Neuronal stem cell (in vitro differentiated cells): ENCODE data around the gene HOXA10.
A peak's percentile ranks its signal among the peaks of the same experiment; 100 is the strongest.

ENCODE experiments used
- DNase-seq: peaks from one replicate; pipeline ENCODE4 v3.0.0-alpha.2; 2013; ENCODE audit warnings: low spot score
- H2AFZ ChIP-seq: one replicate; pipeline ENCODE4 v1.6.1; 2013; ENCODE audit warnings: mild to moderate bottlenecking, low read length, inconsistent platforms
- H2AK5ac ChIP-seq: 2 replicates; pipeline ENCODE4 v1.6.1; 2013; ENCODE audit warnings: low read depth, mild to moderate bottlenecking, inconsistent platforms, low read length, moderate library complexity, mixed read lengths
- H2BK120ac ChIP-seq: 2 replicates; pipeline ENCODE4 v1.6.1; 2013; ENCODE audit warnings: low read depth, mild to moderate bottlenecking, inconsistent platforms, low read length, moderate library complexity, mixed read lengths
- H2BK12ac ChIP-seq: one replicate; pipeline ENCODE4 v1.6.1; 2013; ENCODE audit warnings: low read length, inconsistent platforms
- H2BK15ac ChIP-seq: 2 replicates; pipeline ENCODE4 v1.6.1; 2013; ENCODE audit warnings: mild to moderate bottlenecking, low read length, inconsistent platforms, mixed read lengths
- H2BK5ac ChIP-seq: one replicate; pipeline ENCODE4 v1.6.1; 2013; ENCODE audit warnings: inconsistent platforms, mild to moderate bottlenecking, low read length, moderate library complexity
- H3K14ac ChIP-seq: one replicate; pipeline ENCODE4 v1.6.1; 2013; ENCODE audit warnings: low read length, inconsistent platforms
- H3K18ac ChIP-seq: 2 replicates; pipeline ENCODE4 v1.6.1; 2013; ENCODE audit warnings: low read length, inconsistent platforms
- H3K23ac ChIP-seq: 2 replicates; pipeline ENCODE4 v1.6.1; 2013; ENCODE audit warnings: low read depth, mild to moderate bottlenecking, mixed read lengths, low read length, inconsistent platforms; ENCODE audit not compliant: poor library complexity
- H3K27ac ChIP-seq: replicated peaks from 3 replicates; pipeline ENCODE4 v1.5.1; 2013; ENCODE audit warnings: low read length, inconsistent platforms
- H3K27me3 ChIP-seq, 3 experiments: 2 replicates each; pipeline ENCODE4 v1.6.1; 2013; ENCODE audit warnings: low read length in 3 of 3, mild to moderate bottlenecking in 2 of 3, inconsistent platforms in 1 of 3, low read depth in 1 of 3, mixed read lengths in 1 of 3, moderate library complexity in 1 of 3; ENCODE audit not compliant: control insufficient read depth in 3 of 3, insufficient read depth in 3 of 3
- H3K36me3 ChIP-seq, 2 donors: replicated peaks in 1 of 2; 2 replicates each; pipeline ENCODE4 v1.6.1; 2013; ENCODE audit warnings: low read length in 2 of 2; ENCODE audit not compliant: control insufficient read depth in 2 of 2, insufficient read depth in 2 of 2
- H3K4ac ChIP-seq: 2 replicates; pipeline ENCODE4 v1.6.1; 2013; ENCODE audit warnings: inconsistent platforms, mild to moderate bottlenecking, low read length, moderate library complexity
- H3K4me1 ChIP-seq, 2 donors: 1 replicate in 1 of 2; 2 replicates in 1 of 2; pipeline ENCODE4 v1.6.1; 2013; ENCODE audit warnings: low read length in 2 of 2, low read depth in 1 of 2; ENCODE audit not compliant: control insufficient read depth in 2 of 2, insufficient read depth in 1 of 2
- H3K4me2 ChIP-seq: one replicate; pipeline ENCODE4 v1.6.1; 2013; ENCODE audit warnings: mild to moderate bottlenecking, low read length, inconsistent platforms; ENCODE audit not compliant: insufficient read depth, poor library complexity, severe bottlenecking
- H3K4me3 ChIP-seq, 2 donors: 2 replicates each; pipeline ENCODE4 v1.5.1; 2013; ENCODE audit warnings: low read length in 2 of 2, mild to moderate bottlenecking in 2 of 2, inconsistent platforms in 1 of 2, moderate library complexity in 1 of 2
- H3K79me1 ChIP-seq: one replicate; pipeline ENCODE4 v1.6.1; 2013; ENCODE audit warnings: low read depth, mild to moderate bottlenecking, inconsistent platforms, low read length, moderate library complexity
- H3K9ac ChIP-seq: one replicate; pipeline ENCODE4 v1.6.1; 2013; ENCODE audit warnings: mild to moderate bottlenecking, low read depth, low read length, inconsistent platforms; ENCODE audit not compliant: poor library complexity
- H3K9me3 ChIP-seq, 2 donors: replicated peaks in 1 of 2; 2 replicates each; pipeline versions ENCODE3 to v1.6.1; 2013; ENCODE audit warnings: low read length in 2 of 2, mild to moderate bottlenecking in 2 of 2, inconsistent platforms in 1 of 2, low read depth in 1 of 2, mixed read lengths in 1 of 2, moderate library complexity in 1 of 2; ENCODE audit not compliant: control insufficient read depth in 2 of 2, insufficient read depth in 1 of 2
- H4K8ac ChIP-seq: one replicate; pipeline ENCODE4 v1.6.1; 2013; ENCODE audit warnings: low read depth, mild to moderate bottlenecking, inconsistent platforms, low read length, moderate library complexity
- H4K91ac ChIP-seq: one replicate; pipeline ENCODE4 v1.6.1; 2013; ENCODE audit warnings: low read length, low read depth, mild to moderate bottlenecking, inconsistent platforms; ENCODE audit not compliant: poor library complexity
- WGBS, 2 donors: extraction: QIAGEN DNeasy Blood & Tissue Kit; methylation state at CpG; one replicate each; pipeline ENCODE4 v1.1.7; 2013; ENCODE audit warnings: missing lambda C conversion rate in 2 of 2, mixed read lengths in 1 of 2; ENCODE audit not compliant: insufficient read length in 2 of 2, insufficient replicate concordance in 1 of 2; ENCODE audit errors: extremely low coverage in 2 of 2; 5-methylcytosine and 5-hydroxymethylcytosine counted together

Gene HOXA10

GRCh38 chr7:27141923-27142579, 32.1 kb downstream of the HOXA10 start:
- Histone ChIP-seq H4K91ac (no peak overlapping the region), H2BK120ac (no peak overlapping the region), H2BK5ac (no peak overlapping the region), H3K27me3 (peaks cover 56 to 100% (median 100%) of the 10 kb centered on the region in 3 experiments), H3K9me3 (peaks cover 3 to 12% of the 10 kb centered on the region in 2 donors), H2AK5ac (no peak overlapping the region), H2BK15ac (no peak overlapping the region), H3K36me3 (no peaks in the 10 kb centered on the region), H3K9ac (no peak overlapping the region), H2BK12ac (no peak overlapping the region), H3K4ac (no peak overlapping the region), H3K79me1 (no peaks in the 10 kb centered on the region), H3K4me3 (no peak overlapping the region), H3K27ac (no peak overlapping the region), H3K23ac (no peak overlapping the region), H3K14ac (no peak overlapping the region), H3K18ac (no peak overlapping the region), H3K4me2 (no peak overlapping the region), H4K8ac (no peak overlapping the region), H3K4me1 (no peaks in the 10 kb centered on the region), H2AFZ (peak overlapping the region; percentile 87)
- WGBS, 2 donors = no CpG with 5 or more reads among the region's 30 CpGs
- DNase-seq = no peak

GRCh38 chr7:27141137-27141922, 32.8 kb downstream of the HOXA10 start:
- Histone ChIP-seq H4K91ac (no peak overlapping the region), H3K9me3 (peaks cover 0 to 5% of the 10 kb centered on the region in 2 donors), H3K9ac (no peak overlapping the region), H2BK5ac (no peak overlapping the region), H3K4me1 (no peaks in the 10 kb centered on the region), H2AK5ac (no peak overlapping the region), H3K36me3 (no peaks in the 10 kb centered on the region), H2AFZ (peak overlapping the region; percentile 87), H2BK120ac (no peak overlapping the region), H3K27me3 (peaks cover 53 to 100% (median 100%) of the 10 kb centered on the region in 3 experiments), H3K79me1 (no peaks in the 10 kb centered on the region), H3K4ac (no peak overlapping the region), H3K4me2 (no peak overlapping the region), H3K18ac (no peak overlapping the region), H4K8ac (no peak overlapping the region), H2BK12ac (no peak overlapping the region), H3K4me3 (no peak overlapping the region), H3K27ac (no peak overlapping the region), H3K23ac (no peak overlapping the region), H3K14ac (no peak overlapping the region), H2BK15ac (no peak overlapping the region)
- DNase-seq = no peak
- no CpG with 5 or more reads among the region's 18 CpGs for WGBS, 2 donors

GRCh38 chr7:27140126-27140857, 33.8 kb downstream of the HOXA10 start:
- Histone ChIP-seq H3K79me1 (no peaks in the 10 kb centered on the region), H3K36me3 (no peaks in the 10 kb centered on the region), H2BK5ac (no peak overlapping the region), H4K91ac (no peak overlapping the region), H3K18ac (no peak overlapping the region), H2AK5ac (no peak overlapping the region), H3K27me3 (peaks cover 46 to 100% (median 100%) of the 10 kb centered on the region in 3 experiments), H2BK15ac (no peak overlapping the region), H3K27ac (no peak overlapping the region), H4K8ac (no peak overlapping the region), H2AFZ (peak overlapping the region; percentile 92), H3K4ac (no peak overlapping the region), H3K4me3 (no peak overlapping the region), H3K23ac (no peak overlapping the region), H3K4me1 (no peaks in the 10 kb centered on the region), H3K14ac (no peak overlapping the region), H2BK12ac (no peak overlapping the region), H3K9me3 (peaks cover 0 to 5% of the 10 kb centered on the region in 2 donors), H3K4me2 (no peak overlapping the region), H3K9ac (no peak overlapping the region), H2BK120ac (no peak overlapping the region)
- no peak for DNase-seq
- no CpG with 5 or more reads among the region's 15 CpGs for WGBS, 2 donors
